ENCODE measurements around the gene KCNMB3.
"Not testable (repeated sequence)": the region's sequence is repeated elsewhere in the genome, so short reads cannot be mapped to it uniquely, and the experiment has no call there.

KCNMB3 gene

DNA sequence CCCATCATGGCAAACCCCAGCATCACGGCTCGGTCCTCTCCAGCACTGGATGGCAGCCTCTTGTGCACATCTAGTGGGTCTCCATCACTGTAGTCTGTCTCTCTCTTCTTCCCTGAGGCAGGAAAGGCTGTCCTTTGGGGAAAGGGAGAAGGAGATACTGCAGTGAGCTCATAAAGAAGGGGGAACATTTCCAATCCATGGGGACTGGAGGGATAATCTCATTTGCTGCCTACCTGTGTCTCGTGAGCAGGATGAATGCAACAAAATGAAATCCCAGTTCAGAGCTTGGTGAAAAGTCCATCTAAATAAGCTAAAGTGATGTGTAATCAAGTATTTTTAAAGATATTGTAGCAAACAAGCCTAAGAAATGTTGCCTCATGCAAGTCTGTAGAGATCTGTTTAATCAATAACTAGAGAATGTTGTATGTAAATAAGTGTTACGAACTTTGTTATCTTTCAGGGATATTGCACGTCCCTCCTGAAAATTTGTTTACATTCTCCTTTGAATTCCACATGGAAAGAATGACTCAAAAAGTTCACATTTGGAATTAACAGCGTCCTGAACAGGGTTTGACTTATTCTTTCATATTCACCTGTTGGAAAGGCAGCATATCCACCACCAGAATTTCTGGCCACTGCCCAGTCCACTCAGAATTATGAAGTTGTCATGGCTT, at the start of gene KCNMB3:
TSS of gene KCNMB3 (minus strand) at position 312 of the 674 bp plus-strand sequence. CDS start at position 188, 124 bp downstream.
- no peak for DNase-seq

GRCh38 chr3:179299999-179300613, 49.2 kb upstream of the KCNMB3 start:
- DNase-seq = no peak

- DNase-seq = no peak
These were observed 48.4 kb upstream of the KCNMB3 start for GRCh38 chr3:179299316-179299715.

DNA sequence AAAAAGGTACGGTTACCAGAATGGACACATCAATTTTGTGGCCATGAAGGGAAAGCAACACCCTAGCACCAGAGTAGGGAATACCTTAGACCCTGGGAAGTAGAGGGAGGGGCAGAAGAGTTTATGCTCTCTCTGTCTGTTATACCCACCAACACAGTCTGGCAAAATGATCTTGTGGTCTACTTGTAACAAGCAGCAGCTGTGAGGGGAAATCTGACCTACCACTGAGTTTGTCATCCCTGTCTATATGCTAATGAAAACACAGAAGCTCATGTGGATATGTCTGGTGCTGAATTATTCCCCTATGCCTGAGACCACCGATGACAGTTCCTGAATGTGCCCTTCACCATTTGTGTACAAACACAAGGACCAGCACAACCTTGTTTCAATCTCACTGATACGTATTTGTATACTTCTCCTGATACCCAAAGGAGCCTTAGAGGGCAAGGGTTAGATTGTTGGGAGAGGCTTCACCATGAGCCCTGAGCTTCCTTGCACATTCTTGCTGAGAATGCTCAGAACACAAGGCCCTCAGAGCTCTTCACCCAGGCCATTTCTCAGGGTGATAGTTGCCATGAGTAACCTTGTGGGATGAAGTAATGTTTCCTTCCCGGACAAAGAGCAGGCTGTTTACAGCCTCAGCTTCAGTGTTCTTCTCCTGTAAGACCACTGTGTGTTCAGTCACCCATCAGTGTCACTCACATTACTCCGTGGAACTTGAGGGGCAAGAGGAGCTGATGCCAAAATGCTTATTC, 47.2 kb upstream of the KCNMB3 start:
- no peak for DNase-seq

- DNase-seq = no peak
These were observed 41.5 kb upstream of the KCNMB3 start for GRCh38 chr3:179292450-179292849.

DNA sequence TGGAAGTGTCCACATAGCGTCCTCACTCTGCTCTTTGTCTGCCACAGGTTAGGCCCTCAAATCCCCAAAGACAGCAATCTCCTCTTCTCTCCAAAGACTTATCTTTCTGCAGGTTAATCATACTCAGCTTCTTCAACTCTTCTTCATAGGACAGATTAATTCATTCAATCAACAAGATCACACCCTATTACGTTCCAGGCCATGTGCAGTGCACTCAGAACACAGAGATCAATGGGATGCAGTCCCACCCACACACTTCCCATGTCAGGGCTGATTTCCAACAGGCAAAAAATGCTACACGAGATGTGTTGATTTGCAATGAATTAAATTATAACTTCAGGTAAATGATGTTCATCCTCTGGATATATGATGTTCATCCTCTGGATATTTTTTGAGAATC, 38.4 kb upstream of the KCNMB3 start:
- no peak for DNase-seq

- no peak for DNase-seq
These were observed 37.9 kb upstream of the KCNMB3 start for GRCh38 chr3:179288845-179289244.

GRCh38 chr3:179286331-179286730, 35.4 kb upstream of the KCNMB3 start:
- no peak for DNase-seq

- no peak for DNase-seq
These were observed 30.9 kb upstream of the KCNMB3 start for GRCh38 chr3:179281825-179282224.

DNA sequence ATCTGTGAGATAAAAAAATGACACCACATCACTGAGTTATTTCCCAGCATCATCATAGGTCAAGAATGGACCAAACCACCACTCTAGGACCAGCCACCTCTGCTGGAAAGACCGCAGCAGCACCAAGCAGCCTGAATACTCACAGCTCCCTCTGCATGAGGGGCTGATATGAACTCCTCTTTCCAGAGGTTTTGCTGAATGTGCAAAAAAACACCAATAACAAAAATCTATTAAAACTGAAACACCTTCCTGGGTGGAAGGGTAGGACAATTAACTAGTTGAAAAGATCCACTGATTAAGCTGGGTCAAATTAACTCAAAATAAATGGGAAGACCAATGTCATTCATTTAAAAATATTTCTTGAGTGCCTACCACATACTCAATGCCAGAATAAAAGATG, 28.9 kb upstream of the KCNMB3 start:
- no peak for DNase-seq

DNA sequence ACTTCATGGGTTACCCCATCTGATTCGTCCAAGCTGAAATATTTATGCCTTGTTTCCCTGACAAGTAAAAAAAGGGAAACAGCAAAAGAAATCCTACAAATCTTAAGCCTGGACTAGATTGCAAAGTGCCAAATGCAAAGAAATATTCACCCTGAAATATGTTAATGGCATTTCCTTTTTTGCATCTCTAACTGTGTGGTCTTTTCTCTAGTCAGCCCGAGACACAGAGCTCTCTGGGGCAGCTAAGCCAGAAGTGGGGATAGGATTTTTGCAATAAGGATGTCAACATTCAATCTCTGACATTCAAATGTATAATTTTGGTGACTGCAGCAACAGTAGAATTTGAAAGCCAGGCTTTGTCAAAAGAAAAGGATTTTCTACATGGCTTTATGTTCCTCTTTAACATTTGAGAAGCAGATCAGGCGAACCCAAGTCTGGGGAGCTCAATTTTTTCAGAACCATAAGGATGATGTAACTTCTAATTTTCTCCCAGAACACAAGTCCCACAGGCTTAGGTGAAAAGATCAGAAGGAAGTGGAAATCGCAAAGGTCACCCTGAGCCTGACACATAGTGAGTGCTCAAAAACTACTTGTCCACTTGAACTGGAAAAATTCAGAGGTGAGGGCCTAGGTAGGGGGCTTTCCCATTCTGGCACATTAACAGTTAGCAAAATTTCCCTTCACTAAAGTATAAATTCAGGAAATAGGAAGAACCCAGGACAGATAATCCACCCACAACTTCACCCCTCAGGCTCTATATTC, 28.2 kb upstream of the KCNMB3 start:
- no peak for DNase-seq

DNA sequence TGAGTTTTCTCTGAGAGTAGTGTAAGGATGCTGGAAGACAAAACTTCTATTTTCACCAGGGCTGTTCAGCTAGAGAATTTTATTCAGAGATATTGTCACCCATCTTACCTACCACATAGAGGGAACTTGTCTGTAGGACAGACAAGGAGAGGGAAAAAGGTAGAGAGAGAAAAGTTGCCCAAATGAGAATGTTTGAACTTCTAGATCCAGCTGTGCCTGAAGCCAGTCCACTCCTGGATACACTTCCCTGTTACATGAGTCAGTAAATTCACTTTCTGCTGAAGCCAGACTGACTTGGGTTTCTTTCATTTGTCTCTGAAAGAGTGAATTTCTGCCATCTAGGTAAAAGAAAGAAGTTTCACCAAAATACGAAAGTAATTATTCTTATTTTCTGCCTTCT, 27.2 kb upstream of the KCNMB3 start:
- DNase-seq = no peak

DNA sequence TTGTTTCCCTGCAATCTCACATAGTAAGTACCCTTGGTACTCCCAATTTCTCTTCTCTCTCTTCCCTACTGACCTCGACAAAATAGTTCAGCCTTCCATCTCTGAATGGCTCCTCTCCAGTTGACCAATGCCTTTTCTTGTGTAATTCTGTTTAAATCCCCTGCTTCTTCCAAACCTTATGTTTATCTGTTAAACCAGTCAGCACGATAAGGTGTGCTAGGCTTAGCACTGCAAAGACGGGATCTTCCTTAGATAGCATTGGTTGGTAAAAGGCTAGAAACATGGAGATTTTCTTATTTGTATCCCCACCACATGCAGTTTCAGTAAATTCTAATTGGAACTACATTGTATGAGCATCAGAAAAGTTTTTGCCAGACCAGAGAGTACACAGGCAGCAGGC, 25.8 kb upstream of the KCNMB3 start:
- DNase-seq = no peak

GRCh38 chr3:179276001-179276400, 25.1 kb upstream of the KCNMB3 start:
- no peak for DNase-seq

DNA sequence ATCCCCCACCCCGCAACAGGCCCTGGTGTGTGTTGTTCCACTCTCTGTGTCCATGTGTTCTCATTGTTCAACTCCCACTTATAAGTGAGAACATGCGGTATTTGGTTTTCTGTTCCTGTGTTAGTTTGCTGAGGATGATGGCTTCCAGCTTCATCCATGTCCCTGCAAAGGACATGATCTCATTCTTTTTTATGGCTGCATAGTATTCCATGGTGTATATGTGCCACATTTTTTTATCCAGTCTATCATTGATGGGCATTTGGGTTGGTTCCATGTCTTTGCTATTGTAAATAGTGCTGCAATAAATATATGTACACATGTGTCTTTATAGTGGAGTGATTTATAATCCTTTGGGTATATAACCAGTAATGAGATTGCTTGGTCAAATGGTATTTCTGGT, 23.5 kb upstream of the KCNMB3 start:
- not testable (repeated sequence) for DNase-seq

GRCh38 chr3:179272385-179272784, 21.5 kb upstream of the KCNMB3 start:
- DNase-seq = no peak

DNA sequence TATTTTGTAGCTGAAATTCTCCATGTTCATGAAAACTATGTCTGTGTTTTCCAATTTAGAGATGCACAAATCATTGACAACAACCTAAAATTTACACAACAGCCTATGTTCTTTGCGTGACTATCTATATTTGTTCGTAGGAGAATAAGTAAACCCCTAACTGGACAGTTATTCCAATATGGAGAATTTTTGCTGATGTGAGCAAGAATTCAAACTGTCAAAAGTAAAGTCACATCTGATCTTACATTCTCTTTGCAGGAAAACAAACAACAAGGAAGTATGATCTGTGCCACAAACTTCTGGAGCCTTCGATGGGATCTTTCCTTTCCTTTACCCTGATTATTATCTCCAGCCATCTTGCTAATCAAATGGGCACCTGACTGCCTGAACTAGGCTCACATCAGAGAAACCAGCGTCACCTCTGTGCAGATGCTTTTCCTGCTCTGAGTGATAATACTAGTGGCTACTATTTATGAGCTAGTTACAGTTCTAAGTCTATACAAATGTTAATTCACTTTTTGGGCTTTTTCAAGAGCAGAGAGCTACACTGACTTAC, 18.3 kb upstream of the KCNMB3 start:
- no peak for DNase-seq

DNA sequence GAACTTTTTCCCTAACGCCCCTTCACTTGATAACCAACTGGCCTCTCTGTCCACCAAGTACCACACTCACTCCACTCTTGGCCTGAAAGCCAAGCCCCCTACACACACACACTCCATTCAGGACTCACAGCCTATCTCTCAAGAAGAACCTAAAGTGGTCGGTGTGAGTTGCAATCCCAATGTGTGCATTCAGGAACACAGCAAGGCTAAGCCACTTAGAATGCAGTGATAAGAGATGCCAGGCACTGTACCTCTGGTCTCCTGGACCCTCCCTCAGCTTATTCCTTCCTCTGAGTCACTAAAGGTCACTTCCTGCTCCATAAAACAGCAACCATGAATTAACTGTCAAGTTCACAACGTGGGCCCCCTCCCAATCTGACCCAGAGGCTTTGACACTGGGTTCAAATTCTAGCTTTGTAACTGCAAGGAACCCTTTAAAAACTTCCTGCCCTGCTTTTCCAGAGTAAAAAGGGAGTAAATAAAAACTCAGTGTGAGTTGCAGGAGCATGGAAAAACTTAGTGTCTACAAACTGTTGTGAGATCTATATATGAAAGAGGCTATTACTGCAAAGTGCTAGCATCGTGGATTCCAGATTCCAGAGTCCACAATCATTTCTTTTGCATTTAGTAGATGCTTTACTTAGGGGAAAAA, 17.6 kb upstream of the KCNMB3 start:
- peak; percentile 7 for DNase-seq

GRCh38 chr3:179266701-179267211, 15.8 kb upstream of the KCNMB3 start:
- no peak for DNase-seq

DNA sequence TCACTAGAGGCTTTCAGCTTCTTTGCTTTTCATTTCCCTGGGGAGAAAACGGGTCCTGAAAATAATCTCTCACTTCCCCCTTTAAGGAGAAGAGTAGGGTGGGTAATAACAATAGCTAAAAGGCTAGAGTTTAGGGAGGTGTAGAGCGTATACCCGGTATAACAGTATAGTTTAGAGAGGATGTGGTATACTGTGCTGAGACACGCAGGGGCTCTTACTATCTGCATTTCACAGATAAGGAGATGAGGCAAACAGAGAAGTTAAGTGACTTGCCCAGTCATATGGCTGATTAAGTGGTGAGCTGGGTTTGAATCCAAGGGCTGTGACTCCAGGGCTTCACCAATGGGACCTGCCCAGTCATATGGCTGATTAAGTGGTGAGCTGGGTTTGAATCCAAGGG, 15.0 kb upstream of the KCNMB3 start:
- no peak for DNase-seq

- DNase-seq = no peak
These were observed 14.2 kb upstream of the KCNMB3 start for GRCh38 chr3:179265092-179265491.

GRCh38 chr3:179264449-179264848, 13.5 kb upstream of the KCNMB3 start:
- no peak for DNase-seq
